ENCODE results near the gene SLC22A23.

- TF ChIP-seq ZNF274 (IDR thresholded peaks at IDR 0.05; ENCODE audit: low read length) (no peak), ZNF274 (tag by site-specific recombination; IDR thresholded peaks at IDR 0.05; ENCODE audit: borderline replicate concordance) (no peak), ZNF133 (tag by site-specific recombination; IDR thresholded peaks at IDR 0.05) (no peak), KLF10 (tag by site-specific recombination; IDR thresholded peaks at IDR 0.05) (no peak), CTCF (tag by site-specific recombination; IDR thresholded peaks at IDR 0.05) (no peak)
- TF ChIP-seq, protein P1, sequence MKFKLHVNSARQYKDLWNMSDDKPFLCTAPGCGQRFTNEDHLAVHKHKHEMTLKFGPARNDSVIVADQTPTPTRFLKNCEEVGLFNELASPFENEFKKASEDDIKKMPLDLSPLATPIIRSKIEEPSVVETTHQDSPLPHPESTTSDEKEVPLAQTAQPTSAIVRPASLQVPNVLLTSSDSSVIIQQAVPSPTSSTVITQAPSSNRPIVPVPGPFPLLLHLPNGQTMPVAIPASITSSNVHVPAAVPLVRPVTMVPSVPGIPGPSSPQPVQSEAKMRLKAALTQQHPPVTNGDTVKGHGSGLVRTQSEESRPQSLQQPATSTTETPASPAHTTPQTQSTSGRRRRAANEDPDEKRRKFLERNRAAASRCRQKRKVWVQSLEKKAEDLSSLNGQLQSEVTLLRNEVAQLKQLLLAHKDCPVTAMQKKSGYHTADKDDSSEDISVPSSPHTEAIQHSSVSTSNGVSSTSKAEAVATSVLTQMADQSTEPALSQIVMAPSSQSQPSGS (tag by site-specific recombination; IDR thresholded peaks at IDR 0.05; ENCODE audit: low read depth), result no peak
Measured at GRCh38 chr6:3380344-3381232, 76.3 kb downstream of the SLC22A23 start.
